GM21576 (cell line): ENCODE measurements around the gene ABCD3.
"Not testable (repeated sequence)": the region's sequence is repeated elsewhere in the genome, so short reads cannot be mapped to it uniquely, and the experiment has no call there.

ENCODE experiments used
- ATAC-seq: cut with Tn5 transposase; IDR thresholded peaks from one replicate; pipeline ENCODE4 v1.9.1; 2021; ENCODE audit warnings: mild to moderate bottlenecking, moderate library complexity; ENCODE audit not compliant: unreplicated experiment

The ABCD3 gene

DNA sequence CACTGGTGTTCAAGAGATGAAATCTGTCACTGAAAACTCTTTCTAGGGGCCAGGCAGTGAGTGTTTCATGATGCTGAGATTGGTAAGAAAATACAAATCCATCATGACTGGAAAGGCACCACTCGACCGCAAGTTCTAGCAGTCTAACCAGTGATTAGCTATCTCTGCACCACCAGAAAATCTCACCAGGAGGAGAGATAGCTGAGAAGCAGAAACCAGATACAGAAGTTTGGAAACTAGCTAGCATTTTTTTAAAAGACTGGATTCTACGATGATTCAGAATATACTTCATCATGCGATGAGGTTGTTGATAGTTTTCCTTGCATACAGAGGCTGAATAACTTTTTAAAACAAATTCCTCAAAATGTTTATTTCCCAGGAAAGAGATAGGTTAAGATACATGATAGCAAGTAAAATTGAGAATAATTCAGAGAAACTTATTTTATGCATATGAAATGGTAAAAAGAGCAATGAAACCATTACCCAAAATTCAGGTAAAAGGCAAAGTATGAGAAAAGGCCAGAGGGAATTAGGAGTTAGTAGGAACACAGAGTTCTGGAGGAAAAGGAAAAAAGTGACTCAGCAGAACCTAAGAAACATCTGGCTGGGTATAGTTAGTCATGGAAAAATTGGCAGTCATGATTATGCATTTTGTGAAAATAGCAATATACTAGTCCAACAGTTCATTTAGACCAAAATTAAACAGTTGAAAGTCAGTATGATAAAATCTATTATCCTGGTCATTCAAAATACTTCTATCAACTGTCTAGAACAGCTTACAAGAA is 126.7 kb downstream of the ABCD3 start:
- ATAC-seq = no peak

DNA sequence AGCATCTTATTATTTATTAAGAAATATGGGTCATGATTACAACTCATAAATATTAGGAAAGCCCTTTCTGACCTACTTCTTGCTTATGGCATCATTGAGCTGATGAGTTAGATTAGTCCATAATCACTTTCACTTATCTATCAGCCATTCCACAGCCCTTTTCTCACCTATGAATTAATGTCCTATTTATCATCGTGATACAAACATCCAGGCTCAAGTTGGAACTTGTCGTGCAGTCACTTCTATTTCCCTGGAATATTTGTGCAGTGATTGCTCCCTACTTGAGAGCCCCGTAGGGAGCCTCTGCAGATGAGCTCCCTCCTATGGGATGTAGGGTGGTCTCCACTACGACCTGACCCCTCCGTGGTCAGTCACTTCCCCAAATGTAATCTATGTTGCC is 131.5 kb downstream of the ABCD3 start:
- ATAC-seq = no peak

DNA sequence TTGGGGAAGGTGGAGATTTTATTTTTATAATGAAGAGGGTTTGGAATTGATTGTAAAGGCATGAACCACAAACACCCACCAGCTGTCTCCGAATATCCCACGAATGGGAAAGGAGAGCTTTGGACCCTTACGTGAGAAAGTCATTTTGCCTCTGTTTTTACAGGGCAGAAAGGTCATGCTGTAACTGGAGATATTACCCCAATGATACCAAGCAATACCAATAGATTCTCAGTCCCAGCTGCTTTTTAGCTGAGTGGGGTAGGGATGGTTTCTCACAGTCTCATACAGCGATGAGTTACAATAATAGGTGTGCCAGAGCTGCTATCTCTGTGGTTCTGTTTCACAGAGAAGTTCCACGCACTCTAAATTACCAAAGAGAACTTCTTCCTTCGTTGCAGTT is 132.2 kb downstream of the ABCD3 start:
- no peak for ATAC-seq

DNA sequence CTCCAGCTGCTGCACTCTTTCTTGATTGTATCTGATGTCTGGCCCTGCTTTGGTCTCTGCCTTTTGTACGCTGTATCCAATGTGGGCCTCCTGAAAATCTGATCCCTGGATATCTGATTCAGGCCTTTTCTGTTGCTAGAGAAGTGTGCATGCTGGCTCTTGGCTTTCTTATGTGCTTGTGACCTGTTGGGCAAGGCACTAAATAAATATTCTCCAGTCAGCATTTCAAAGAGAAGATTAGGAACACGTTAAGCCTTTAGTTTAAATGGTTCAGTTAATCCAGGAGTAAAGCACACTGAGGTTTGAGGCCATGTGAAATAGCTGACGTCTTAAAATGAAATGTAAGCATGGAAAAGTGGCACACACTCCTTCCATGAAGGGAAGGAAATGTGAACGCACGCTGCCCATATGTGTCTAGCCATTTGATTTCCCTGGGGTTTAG is 132.6 kb downstream of the ABCD3 start:
- no peak for ATAC-seq

DNA sequence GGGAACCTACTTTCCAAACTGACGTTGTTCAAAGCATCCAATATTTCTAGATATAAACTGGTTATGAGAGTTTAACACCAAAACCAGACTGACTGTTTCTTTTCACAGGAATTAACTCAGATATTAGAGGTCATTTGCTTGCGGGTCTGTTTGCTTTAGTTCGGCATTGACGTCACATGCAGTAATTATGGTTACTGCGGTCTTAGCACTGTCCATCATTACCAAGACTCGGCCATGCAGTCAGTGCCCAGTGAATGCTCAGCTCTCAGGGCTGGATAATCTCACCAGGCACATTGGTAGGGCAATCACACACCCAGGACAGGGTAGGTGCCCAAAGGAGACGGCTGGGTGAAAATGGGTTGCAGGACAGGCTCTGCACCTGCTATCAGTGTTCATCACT is 133.3 kb downstream of the ABCD3 start:
- ATAC-seq = no peak

DNA sequence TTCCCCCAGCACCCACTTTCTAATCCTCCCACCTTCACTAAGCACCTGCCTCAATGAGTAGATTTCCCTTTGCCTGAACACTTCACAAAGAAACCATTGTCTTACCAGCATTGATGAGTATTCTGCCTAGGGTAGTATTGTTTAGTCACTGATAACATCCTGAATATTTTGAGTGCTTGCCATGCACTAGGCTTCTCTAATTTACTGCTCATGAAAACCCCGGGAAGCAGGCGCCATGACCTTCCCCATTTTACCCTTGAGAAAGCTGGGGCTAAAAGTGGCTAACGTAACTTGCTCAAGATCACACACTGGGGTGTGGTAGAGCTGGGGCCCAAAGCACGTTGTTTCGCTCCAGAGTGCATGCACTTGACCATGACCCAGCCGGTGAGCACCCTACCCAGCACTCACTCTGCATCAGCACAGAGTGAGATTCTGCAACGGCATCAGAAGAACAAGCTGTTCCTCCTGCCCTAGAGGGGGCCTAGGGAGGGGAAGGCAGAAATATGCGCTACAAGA is 133.9 kb downstream of the ABCD3 start:
- ATAC-seq = no peak

DNA sequence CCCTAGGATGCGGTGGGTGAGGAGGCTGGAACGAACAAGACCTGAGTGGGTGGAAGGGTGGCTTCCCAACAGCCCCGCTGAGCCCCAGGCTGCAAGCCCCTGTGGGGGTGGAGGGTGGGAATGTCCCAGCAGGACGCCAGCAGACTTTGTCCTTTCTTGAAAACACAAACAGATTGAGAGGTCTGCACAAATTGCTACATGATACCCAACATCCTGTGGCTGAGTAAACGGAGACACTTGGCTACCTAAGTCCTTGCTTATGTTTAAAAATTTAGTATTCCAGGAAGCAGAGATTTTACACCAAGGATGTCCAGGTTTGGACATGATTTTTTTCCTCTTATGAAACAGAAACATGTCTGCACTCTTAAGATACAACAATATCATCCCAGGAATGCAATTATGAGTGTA is 135.1 kb downstream of the ABCD3 start:
- no peak for ATAC-seq

DNA sequence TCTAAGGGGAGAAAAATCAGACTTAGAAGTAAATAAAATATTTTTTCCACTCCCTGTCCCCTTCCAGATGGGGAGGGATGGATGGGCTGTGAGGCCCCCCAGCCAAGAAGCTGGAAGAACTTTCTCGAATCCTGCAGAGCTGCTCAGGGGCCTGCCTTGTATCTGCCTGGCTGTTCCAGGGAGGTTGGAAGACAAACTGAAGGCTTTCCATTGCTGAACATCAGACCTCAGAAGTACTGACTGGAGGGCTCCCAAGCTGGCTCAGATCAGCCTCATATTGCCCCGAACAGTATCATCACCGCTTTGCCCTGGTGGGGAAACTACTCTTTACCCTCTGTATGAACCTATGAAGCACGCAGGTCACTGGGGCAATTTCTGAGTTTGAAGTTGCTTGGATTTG is 135.7 kb downstream of the ABCD3 start:
- ATAC-seq = no peak

DNA sequence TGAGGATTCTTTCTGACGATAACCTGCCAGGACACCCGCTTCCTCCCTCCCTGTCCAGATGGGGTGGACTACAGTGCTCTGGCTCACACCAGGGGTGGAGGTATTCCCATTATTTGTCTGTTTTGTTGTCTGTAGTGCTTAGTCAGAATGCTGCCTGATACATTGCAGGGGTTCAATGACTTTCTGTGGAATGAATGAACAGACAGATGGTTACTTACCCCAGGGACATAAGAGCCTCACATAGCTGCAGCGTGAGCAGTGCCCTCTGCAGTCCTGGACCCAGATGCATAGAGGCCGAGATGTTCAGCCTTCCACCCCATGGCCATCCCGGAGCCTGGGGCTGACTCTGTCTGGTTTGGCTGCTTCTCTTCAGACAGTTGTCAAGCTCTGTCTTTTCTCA is 136.4 kb downstream of the ABCD3 start:
- no peak for ATAC-seq

DNA sequence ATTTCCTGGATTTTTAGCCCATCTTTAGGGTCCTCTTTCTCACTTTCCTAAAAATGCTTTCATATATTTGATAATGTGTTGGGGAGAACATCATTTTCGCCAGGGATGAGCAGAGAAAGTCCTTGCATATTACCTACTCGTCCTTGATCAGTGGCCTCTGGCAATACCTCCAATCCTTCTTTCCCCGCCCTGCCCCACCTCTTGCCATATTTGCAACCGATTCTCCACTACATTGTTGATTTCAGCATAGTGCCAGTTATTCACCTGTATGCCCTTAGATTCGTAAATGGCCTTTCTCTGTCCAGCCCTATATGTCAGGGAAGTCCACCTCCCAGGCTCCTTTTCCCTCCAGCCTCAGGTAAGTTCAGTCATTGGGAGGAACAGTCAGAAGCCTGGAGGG is 136.9 kb downstream of the ABCD3 start:
- no peak for ATAC-seq

DNA sequence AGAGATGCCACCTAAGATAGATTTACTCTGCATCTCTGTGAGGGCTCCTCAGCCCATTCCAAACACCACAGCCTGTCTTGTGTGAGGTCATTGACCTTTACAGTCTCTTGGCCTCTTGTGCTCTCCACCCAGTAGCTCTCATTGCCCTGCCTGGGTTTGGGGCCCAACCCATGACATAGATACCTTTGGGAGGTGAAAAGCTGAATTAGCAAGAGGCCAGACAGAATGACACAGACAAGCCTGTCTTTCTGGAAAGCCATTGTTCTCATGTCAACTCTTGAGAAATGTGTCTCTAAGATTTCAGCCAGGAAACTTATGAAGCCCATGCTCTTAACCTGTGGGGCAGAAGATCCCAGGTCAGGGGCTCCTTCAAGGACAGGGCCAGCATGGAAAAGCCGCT is 141.7 kb downstream of the ABCD3 start:
- ATAC-seq = no peak

DNA sequence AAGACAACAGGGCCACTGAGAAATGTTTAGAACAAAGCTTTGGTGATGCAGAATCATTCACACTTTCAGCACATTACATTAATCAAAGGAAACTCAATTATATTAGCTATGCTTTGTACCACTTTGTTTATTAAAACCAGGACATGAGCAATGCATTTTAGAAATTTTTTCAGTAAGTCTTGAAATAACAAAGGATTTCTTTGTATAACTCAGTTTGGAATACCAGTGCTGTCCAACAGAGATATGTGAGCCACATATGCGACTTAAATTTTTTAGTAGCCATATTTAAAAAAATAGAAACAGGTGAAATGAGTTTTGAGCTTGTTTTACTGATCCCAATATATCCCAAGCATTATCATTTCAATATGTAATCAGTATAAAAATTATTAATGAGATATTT is 142.1 kb downstream of the ABCD3 start:
- ATAC-seq = no peak

DNA sequence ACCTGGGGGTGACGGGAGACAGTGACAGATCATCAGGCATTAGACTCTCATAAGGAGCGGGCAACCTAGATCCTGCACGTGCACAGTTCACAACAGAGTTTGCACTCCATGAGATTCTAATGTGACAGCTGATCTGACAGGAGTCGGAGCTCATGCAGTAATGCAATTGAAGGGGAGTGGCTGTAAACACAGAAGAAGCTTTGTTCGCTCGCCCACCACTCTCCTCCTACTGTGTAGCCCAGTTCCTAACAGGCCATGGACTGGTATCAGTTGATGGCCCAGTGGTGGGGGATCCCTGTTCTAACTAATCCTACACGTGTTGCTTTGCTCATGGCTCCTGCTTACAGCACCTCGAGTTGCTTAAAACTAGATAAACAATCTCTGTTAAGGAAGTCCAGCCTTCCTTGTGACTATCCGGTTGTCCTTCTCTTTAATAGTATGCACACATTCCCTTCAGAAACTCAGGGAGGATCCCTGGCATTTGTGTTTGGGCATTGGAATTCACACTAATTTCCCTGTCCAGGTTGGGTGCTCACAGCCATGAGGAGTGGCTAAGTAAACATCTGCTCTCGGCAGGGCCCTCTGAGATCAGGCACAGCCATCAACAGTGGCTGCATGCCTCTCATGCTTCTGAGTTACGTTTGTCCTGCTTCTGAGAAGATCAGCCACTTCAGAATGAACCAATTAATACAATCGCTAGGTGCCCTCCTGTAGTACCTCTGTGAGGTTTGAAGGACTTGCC is 144.5 kb downstream of the ABCD3 start:
- no peak for ATAC-seq

DNA sequence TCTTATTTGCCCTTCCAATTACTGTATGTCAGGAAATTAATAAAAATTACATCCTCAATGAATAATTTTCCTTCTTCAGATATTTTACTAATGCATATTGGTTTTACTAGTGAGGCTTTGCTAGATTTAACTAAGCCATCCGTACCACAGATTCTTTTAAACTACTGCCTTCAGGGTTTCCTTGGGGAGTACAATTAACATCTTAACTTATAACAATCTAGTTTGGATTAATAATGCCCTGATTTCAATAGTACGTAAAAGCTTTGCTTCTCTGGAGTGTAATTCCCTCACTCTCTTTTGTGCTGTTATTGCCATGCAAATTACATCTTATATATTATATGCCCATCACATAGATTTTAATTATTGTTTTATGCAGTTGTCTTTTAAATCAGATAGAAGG is 147.7 kb downstream of the ABCD3 start:
- ATAC-seq = no peak

DNA sequence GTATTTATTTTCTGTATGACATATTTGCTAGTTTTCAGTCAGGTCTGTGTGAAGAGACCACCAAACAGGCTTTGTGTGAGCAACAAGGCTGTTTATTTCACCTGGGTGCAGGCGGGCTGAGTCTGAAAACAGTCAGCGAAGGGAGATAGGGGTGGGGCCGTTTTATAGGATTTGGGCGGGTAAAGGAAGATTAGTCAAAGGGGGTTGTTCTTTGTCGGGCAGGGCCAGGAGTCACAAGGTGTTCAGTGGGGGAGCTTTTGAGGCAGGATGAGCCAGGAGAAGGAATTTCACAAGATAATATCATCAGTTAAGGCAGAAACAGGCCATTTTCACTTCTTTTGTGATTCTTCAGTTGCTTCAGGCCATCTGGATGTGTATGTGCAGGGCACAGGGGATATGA is 148.2 kb downstream of the ABCD3 start:
- ATAC-seq = not testable (repeated sequence)

DNA sequence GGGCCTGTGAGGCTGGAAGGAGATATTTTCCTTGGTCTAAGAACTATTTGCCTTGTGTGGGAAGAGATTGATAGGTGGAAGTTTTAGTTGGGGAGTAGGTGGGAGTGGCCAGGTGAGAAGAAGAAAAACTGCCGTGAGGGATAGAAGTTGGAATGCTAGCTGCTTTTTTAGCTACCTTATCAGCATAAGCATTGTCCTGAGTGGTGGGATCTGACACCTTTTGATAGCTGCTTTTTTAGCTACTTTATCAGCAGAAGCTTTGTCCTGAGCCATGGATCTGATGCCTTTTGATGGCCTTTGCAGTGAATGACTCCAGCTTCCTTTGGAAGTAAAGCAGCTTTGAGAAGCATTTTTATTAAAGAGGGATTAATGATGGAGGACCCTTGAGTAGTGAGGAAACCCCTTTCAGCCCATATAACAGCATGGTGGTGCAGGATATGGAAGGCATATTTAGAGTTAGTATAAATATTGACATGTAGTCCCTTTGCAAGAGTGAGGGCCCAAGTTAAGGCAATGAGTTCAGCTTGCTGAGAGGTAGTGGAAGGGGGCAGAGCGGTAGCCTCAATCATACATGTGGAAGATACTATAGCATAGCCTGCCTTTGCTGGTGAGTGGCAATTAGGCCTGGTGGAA is 149.9 kb downstream of the ABCD3 start:
- ATAC-seq = not testable (repeated sequence)
